Neuronal stem cell (in vitro differentiated cells): ENCODE results near the gene FDPS.

ENCODE experiments used
- DNase-seq: peaks from one replicate; pipeline ENCODE4 v3.0.0-alpha.2; 2013; ENCODE audit warnings: low spot score
- H2AFZ ChIP-seq: one replicate; pipeline ENCODE4 v1.6.1; 2013; ENCODE audit warnings: mild to moderate bottlenecking, low read length, inconsistent platforms
- H2AK5ac ChIP-seq: 2 replicates; pipeline ENCODE4 v1.6.1; 2013; ENCODE audit warnings: low read depth, mild to moderate bottlenecking, inconsistent platforms, low read length, moderate library complexity, mixed read lengths
- H2BK120ac ChIP-seq: 2 replicates; pipeline ENCODE4 v1.6.1; 2013; ENCODE audit warnings: low read depth, mild to moderate bottlenecking, inconsistent platforms, low read length, moderate library complexity, mixed read lengths
- H2BK12ac ChIP-seq: one replicate; pipeline ENCODE4 v1.6.1; 2013; ENCODE audit warnings: low read length, inconsistent platforms
- H2BK15ac ChIP-seq: 2 replicates; pipeline ENCODE4 v1.6.1; 2013; ENCODE audit warnings: mild to moderate bottlenecking, low read length, inconsistent platforms, mixed read lengths
- H2BK5ac ChIP-seq: one replicate; pipeline ENCODE4 v1.6.1; 2013; ENCODE audit warnings: inconsistent platforms, mild to moderate bottlenecking, low read length, moderate library complexity
- H3K14ac ChIP-seq: one replicate; pipeline ENCODE4 v1.6.1; 2013; ENCODE audit warnings: low read length, inconsistent platforms
- H3K18ac ChIP-seq: 2 replicates; pipeline ENCODE4 v1.6.1; 2013; ENCODE audit warnings: low read length, inconsistent platforms
- H3K23ac ChIP-seq: 2 replicates; pipeline ENCODE4 v1.6.1; 2013; ENCODE audit warnings: low read depth, mild to moderate bottlenecking, mixed read lengths, low read length, inconsistent platforms; ENCODE audit not compliant: poor library complexity
- H3K27ac ChIP-seq: replicated peaks from 3 replicates; pipeline ENCODE4 v1.5.1; 2013; ENCODE audit warnings: low read length, inconsistent platforms
- H3K27me3 ChIP-seq, 3 experiments: 2 replicates each; pipeline ENCODE4 v1.6.1; 2013; ENCODE audit warnings: low read length in 3 of 3, mild to moderate bottlenecking in 2 of 3, inconsistent platforms in 1 of 3, low read depth in 1 of 3, mixed read lengths in 1 of 3, moderate library complexity in 1 of 3; ENCODE audit not compliant: control insufficient read depth in 3 of 3, insufficient read depth in 3 of 3
- H3K36me3 ChIP-seq, 2 donors: replicated peaks in 1 of 2; 2 replicates each; pipeline ENCODE4 v1.6.1; 2013; ENCODE audit warnings: low read length in 2 of 2; ENCODE audit not compliant: control insufficient read depth in 2 of 2, insufficient read depth in 2 of 2
- H3K4ac ChIP-seq: 2 replicates; pipeline ENCODE4 v1.6.1; 2013; ENCODE audit warnings: inconsistent platforms, mild to moderate bottlenecking, low read length, moderate library complexity
- H3K4me1 ChIP-seq, 2 donors: 1 replicate in 1 of 2; 2 replicates in 1 of 2; pipeline ENCODE4 v1.6.1; 2013; ENCODE audit warnings: low read length in 2 of 2, low read depth in 1 of 2; ENCODE audit not compliant: control insufficient read depth in 2 of 2, insufficient read depth in 1 of 2
- H3K4me2 ChIP-seq: one replicate; pipeline ENCODE4 v1.6.1; 2013; ENCODE audit warnings: mild to moderate bottlenecking, low read length, inconsistent platforms; ENCODE audit not compliant: insufficient read depth, poor library complexity, severe bottlenecking
- H3K4me3 ChIP-seq, 2 donors: 2 replicates each; pipeline ENCODE4 v1.5.1; 2013; ENCODE audit warnings: low read length in 2 of 2, mild to moderate bottlenecking in 2 of 2, inconsistent platforms in 1 of 2, moderate library complexity in 1 of 2
- H3K79me1 ChIP-seq: one replicate; pipeline ENCODE4 v1.6.1; 2013; ENCODE audit warnings: low read depth, mild to moderate bottlenecking, inconsistent platforms, low read length, moderate library complexity
- H3K9ac ChIP-seq: one replicate; pipeline ENCODE4 v1.6.1; 2013; ENCODE audit warnings: mild to moderate bottlenecking, low read depth, low read length, inconsistent platforms; ENCODE audit not compliant: poor library complexity
- H3K9me3 ChIP-seq, 2 donors: replicated peaks in 1 of 2; 2 replicates each; pipeline versions ENCODE3 to v1.6.1; 2013; ENCODE audit warnings: low read length in 2 of 2, mild to moderate bottlenecking in 2 of 2, inconsistent platforms in 1 of 2, low read depth in 1 of 2, mixed read lengths in 1 of 2, moderate library complexity in 1 of 2; ENCODE audit not compliant: control insufficient read depth in 2 of 2, insufficient read depth in 1 of 2
- H4K8ac ChIP-seq: one replicate; pipeline ENCODE4 v1.6.1; 2013; ENCODE audit warnings: low read depth, mild to moderate bottlenecking, inconsistent platforms, low read length, moderate library complexity
- H4K91ac ChIP-seq: one replicate; pipeline ENCODE4 v1.6.1; 2013; ENCODE audit warnings: low read length, low read depth, mild to moderate bottlenecking, inconsistent platforms; ENCODE audit not compliant: poor library complexity
- WGBS, 2 donors: extraction: QIAGEN DNeasy Blood & Tissue Kit; methylation state at CpG; one replicate each; pipeline ENCODE4 v1.1.7; 2013; ENCODE audit warnings: missing lambda C conversion rate in 2 of 2, mixed read lengths in 1 of 2; ENCODE audit not compliant: insufficient read length in 2 of 2, insufficient replicate concordance in 1 of 2; ENCODE audit errors: extremely low coverage in 2 of 2; 5-methylcytosine and 5-hydroxymethylcytosine counted together

Gene FDPS

GRCh38 chr1:155305881-155306391 lies 2.7 kb upstream of the FDPS start:
- no peaks in the 10 kb centered on the region for H3K27me3 ChIP-seq
- no peak overlapping the region for H3K4me3 ChIP-seq
- no peak overlapping the region for H3K4me2 ChIP-seq
- H3K36me3 ChIP-seq: peaks cover 6 to 15% of the 10 kb centered on the region in 2 donors
- no peak overlapping the region for H3K4ac ChIP-seq
- no peak overlapping the region for H4K91ac ChIP-seq
- no peak overlapping the region for H3K23ac ChIP-seq
- H3K14ac ChIP-seq: no peak overlapping the region
- no peak overlapping the region for H2BK15ac ChIP-seq
- H3K9me3 ChIP-seq: no peaks in the 10 kb centered on the region
- peak overlapping the region; percentile 0 for H2AK5ac ChIP-seq
- H2BK12ac ChIP-seq: peak overlapping the region; percentile 0
- H3K27ac ChIP-seq: no peak overlapping the region
- WGBS, 2 donors: no CpG with 5 or more reads among the region's 7 CpGs
- peak overlapping the region; percentile 55 for H3K18ac ChIP-seq
- no peak overlapping the region for H3K9ac ChIP-seq
- H4K8ac ChIP-seq: no peak overlapping the region
- H2BK5ac ChIP-seq: no peak overlapping the region
- H3K79me1 ChIP-seq: peaks cover 9% of the 10 kb centered on the region
- no peak for DNase-seq
- no peak overlapping the region for H2BK120ac ChIP-seq
- peak overlapping the region; percentile 73 for H2AFZ ChIP-seq
- H3K4me1 ChIP-seq: peaks cover 17 to 18% of the 10 kb centered on the region in 2 donors

- Histone ChIP-seq H3K79me1 (peaks cover 9% of the 10 kb centered on the region), H3K27ac (peak overlapping the region; percentile 87), H3K9me3 (no peaks in the 10 kb centered on the region), H3K4me1 (peaks cover 17 to 21% of the 10 kb centered on the region in 2 donors), H2BK12ac (no peak overlapping the region), H2BK5ac (no peak overlapping the region), H3K4ac (no peak overlapping the region), H3K14ac (no peak overlapping the region), H3K4me3 (no peak overlapping the region), H2BK120ac (no peak overlapping the region), H2BK15ac (no peak overlapping the region), H3K23ac (no peak overlapping the region), H4K91ac (no peak overlapping the region), H2AFZ (no peak overlapping the region), H3K27me3 (no peaks in the 10 kb centered on the region), H3K4me2 (no peak overlapping the region), H3K9ac (no peak overlapping the region), H4K8ac (no peak overlapping the region), H3K18ac (no peak overlapping the region), H3K36me3 (peaks cover 11 to 28% of the 10 kb centered on the region in 2 donors), H2AK5ac (peak overlapping the region; percentile 34)
- DNase-seq: no peak
- no CpG with 5 or more reads among the region's 6 CpGs for WGBS, 2 donors
Observed at GRCh38 chr1:155307247-155307740, 1.4 kb upstream of the FDPS start.

GRCh38 chr1:155309423-155310021 lies 856 bp downstream of the FDPS start:
- Histone ChIP-seq H3K9ac (peak overlapping the region; percentile 91), H3K27me3 (no peaks in the 10 kb centered on the region), H3K36me3 (peaks cover 20 to 49% of the 10 kb centered on the region in 2 donors), H3K14ac (peak overlapping the region; percentile 65), H4K8ac (no peak overlapping the region), H3K4me1 (peaks cover 17 to 21% of the 10 kb centered on the region in 2 donors), H3K9me3 (no peaks in the 10 kb centered on the region), H3K23ac (peak overlapping the region; percentile 1), H2BK5ac (peak overlapping the region; percentile 82), H3K27ac (peak overlapping the region; percentile 77), H3K4me2 (peak overlapping the region; percentile 87), H3K79me1 (peaks cover 13% of the 10 kb centered on the region), H2BK15ac (no peak overlapping the region), H3K18ac (peak overlapping the region; percentile 84), H2BK120ac (peak overlapping the region; percentile 64), H3K4me3 (peak overlapping the region; percentile 84 to 97), H4K91ac (no peak overlapping the region), H2AFZ (no peak overlapping the region), H2BK12ac (no peak overlapping the region), H2AK5ac (peak overlapping the region; percentile 31), H3K4ac (no peak overlapping the region)
- no peak for DNase-seq
- WGBS, 2 donors: no CpG with 5 or more reads among the region's 11 CpGs

GRCh38 chr1:155313261-155313660 lies 4.6 kb downstream of the FDPS start:
- Histone ChIP-seq H2BK120ac (no peak overlapping the region), H3K18ac (no peak overlapping the region), H3K36me3 (peaks cover 35 to 84% of the 10 kb centered on the region in 2 donors), H3K9ac (no peak overlapping the region), H3K4me3 (no peak overlapping the region), H2BK12ac (no peak overlapping the region), H3K4me2 (no peak overlapping the region), H2AFZ (no peak overlapping the region), H3K4ac (no peak overlapping the region), H3K79me1 (peaks cover 18% of the 10 kb centered on the region), H3K23ac (no peak overlapping the region), H4K91ac (no peak overlapping the region), H3K27ac (no peak overlapping the region), H2BK5ac (no peak overlapping the region), H3K14ac (no peak overlapping the region), H2AK5ac (no peak overlapping the region), H3K27me3 (no peaks in the 10 kb centered on the region), H4K8ac (no peak overlapping the region), H3K9me3 (no peaks in the 10 kb centered on the region), H3K4me1 (peaks cover 11 to 15% of the 10 kb centered on the region in 2 donors), H2BK15ac (no peak overlapping the region)
- DNase-seq: no peak
- no CpG with 5 or more reads among the region's 8 CpGs for WGBS, 2 donors
